ENCODE results near the gene CYTL1. TPM values are rescaled to one million over a fixed set of nuclear protein-coding genes. Genes with fewer than 3 reads are reported as not detected.

Gene CYTL1
- total and polyA plus RNA-seq, 2 of the 13 experiments (the other 11 are each of a cell fraction or from before 2014, with no cell fraction given), result not detected

GRCh38 chr4:5048721-5049120, 29.5 kb upstream of the CYTL1 start:
- Histone ChIP-seq H3K36me3 (replicated peaks in 1 of 2; ENCODE audit: control insufficient read depth in 1 of 2, insufficient read depth in 2 of 2, low read length in 2 of 2) (no peaks in the 10 kb centered on the region), H3K4me3 (replicated peaks in 1 of 3; ENCODE audit: insufficient read depth in 1 of 3, low read depth in 2 of 3, low read length in 3 of 3) (no peak overlapping the region), H3K4me2 (ENCODE audit: low read depth, low read length) (no peak overlapping the region), H3K9me3 (ENCODE audit: low read length) (no peaks in the 10 kb centered on the region), H3K79me2 (ENCODE audit: insufficient read depth, low read length) (no peaks in the 10 kb centered on the region), H4K20me1 (ENCODE audit: insufficient read depth, low read length) (no peaks in the 10 kb centered on the region), H3K9ac (ENCODE audit: insufficient read depth, low read depth, low read length) (no peak overlapping the region), H3K27ac (ENCODE audit: extremely low read length, insufficient read depth, low read length) (no peak overlapping the region), H3K27me3 (ENCODE audit: control insufficient read depth in 1 of 2, insufficient read depth in 2 of 2, low read length in 2 of 2) (peaks cover 2 to 5% of the 10 kb centered on the region in 2 experiments; a peak in 1 of 5 replicates), H2AFZ (ENCODE audit: low read length) (no peak overlapping the region), H3K4me1 (ENCODE audit: insufficient read depth, low read length) (no peaks in the 10 kb centered on the region)
- in situ Hi-C loops (cut with HindIII; ENCODE audit: extremely low pct_ligation_motif_present, low pct_unique_long_range_greater_than_20kb) (no loop called here), intact Hi-C loops (cut with micrococcal nuclease; ENCODE audit: unreplicated experiment) (no loop called here)
- DNase-seq (ENCODE audit: low spot score) (no peak), ATAC-seq (no peak), FAIRE-seq (no peak)
- 0% methylated on average over 2 of the region's 4 CpGs for WGBS (ENCODE audit: low lambda C conversion rate)
- ChIA-PET CTCF (ENCODE audit: low intra/inter-chr PET ratio, low total read pairs) (no interaction called here), POLR2A (no interaction called here)
- BruUV-seq (replicated peaks), result no TSS peak
- TF ChIP-seq ZNF883 (CRISPR knock-in tag; IDR thresholded peaks at IDR 0.05; ENCODE audit: not compliant biosample characterization) (no peak), SKI (IDR thresholded peaks at IDR 0.05; ENCODE audit: partially characterized antibody) (no peak), ZSCAN25 (CRISPR knock-in tag; IDR thresholded peaks at IDR 0.05) (no peak), ZNF276 (CRISPR knock-in tag; IDR thresholded peaks at IDR 0.05; ENCODE audit: low read depth) (no peak), ELK4 (CRISPR knock-in tag; IDR thresholded peaks at IDR 0.05; ENCODE audit: borderline replicate concordance) (no peak), PCBP1 (IDR thresholded peaks at IDR 0.05; ENCODE audit: borderline replicate concordance, low read depth, low read length) (no peak), GLI4 (CRISPR knock-in tag; IDR thresholded peaks at IDR 0.05; ENCODE audit: borderline replicate concordance) (no peak), STAT6 (CRISPR knock-in tag; IDR thresholded peaks at IDR 0.05; ENCODE audit: borderline replicate concordance) (no peak), HOXA9 (CRISPR knock-in tag; IDR thresholded peaks at IDR 0.05; ENCODE audit: borderline replicate concordance) (no peak), CCDC6 (CRISPR knock-in tag; IDR thresholded peaks at IDR 0.05) (no peak), SNAPC2 (CRISPR knock-in tag; IDR thresholded peaks at IDR 0.05) (no peak), ZNF121 (CRISPR knock-in tag; IDR thresholded peaks at IDR 0.05) (no peak), ZFP36L1 (CRISPR knock-in tag; IDR thresholded peaks at IDR 0.05) (no peak), ISX (CRISPR knock-in tag; conservative IDR thresholded peaks at IDR 0.05) (no peak), SNRNP70 (IDR thresholded peaks at IDR 0.05; ENCODE audit: low read depth, low read length) (no peak), ZSCAN9 (CRISPR knock-in tag; IDR thresholded peaks at IDR 0.05; ENCODE audit: borderline replicate concordance) (no peak), SOX13 (IDR thresholded peaks at IDR 0.05) (no peak), SOX13 (CRISPR knock-in tag; conservative IDR thresholded peaks at IDR 0.05 in 1 of 2, IDR thresholded peaks at IDR 0.05 in 1 of 2) (no peak)
- TF ChIP-seq, protein P1, sequence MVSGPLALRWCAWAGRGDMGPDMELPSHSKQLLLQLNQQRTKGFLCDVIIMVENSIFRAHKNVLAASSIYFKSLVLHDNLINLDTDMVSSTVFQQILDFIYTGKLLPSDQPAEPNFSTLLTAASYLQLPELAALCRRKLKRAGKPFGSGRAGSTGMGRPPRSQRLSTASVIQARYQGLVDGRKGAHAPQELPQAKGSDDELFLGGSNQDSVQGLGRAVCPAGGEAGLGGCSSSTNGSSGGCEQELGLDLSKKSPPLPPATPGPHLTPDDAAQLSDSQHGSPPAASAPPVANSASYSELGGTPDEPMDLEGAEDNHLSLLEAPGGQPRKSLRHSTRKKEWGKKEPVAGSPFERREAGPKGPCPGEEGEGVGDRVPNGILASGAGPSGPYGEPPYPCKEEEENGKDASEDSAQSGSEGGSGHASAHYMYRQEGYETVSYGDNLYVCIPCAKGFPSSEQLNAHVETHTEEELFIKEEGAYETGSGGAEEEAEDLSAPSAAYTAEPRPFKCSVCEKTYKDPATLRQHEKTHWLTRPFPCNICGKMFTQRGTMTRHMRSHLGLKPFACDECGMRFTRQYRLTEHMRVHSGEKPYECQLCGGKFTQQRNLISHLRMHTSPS (CRISPR knock-in tag; IDR thresholded peaks at IDR 0.05; ENCODE audit: low read depth), result no peak
